Fibroblast of lung (primary cell): Measurements from ENCODE around the gene GNB1L. TPM values are rescaled to one million over a fixed set of nuclear protein-coding genes. Genes with fewer than 3 reads are reported as not detected.

Source experiments
- DNase-seq, 2 donors: peaks; one replicate each; pipeline versions ENCODE4 v3.0.0 to v3.0.0-alpha.2; 2010; ENCODE audit warnings: low read depth in 2 of 2
- H2AFZ ChIP-seq: 2 replicates; pipeline ENCODE4 v1.5.1; 2012; ENCODE audit warnings: low read length, control low read depth, inconsistent platforms
- H3K27ac ChIP-seq: 2 replicates; pipeline ENCODE4 v1.5.1; 2011; ENCODE audit warnings: low read length, control low read depth; ENCODE audit not compliant: insufficient read depth
- H3K27me3 ChIP-seq: 2 replicates; pipeline ENCODE4 v1.5.1; 2011; ENCODE audit warnings: mild to moderate bottlenecking, low read length; ENCODE audit not compliant: control insufficient read depth, insufficient read depth
- H3K36me3 ChIP-seq: 2 replicates; pipeline ENCODE4 v1.5.1; 2011; ENCODE audit warnings: low read length; ENCODE audit not compliant: control insufficient read depth, insufficient read depth
- H3K4me1 ChIP-seq: 2 replicates; pipeline ENCODE4 v1.5.1; 2011; ENCODE audit warnings: low read length; ENCODE audit not compliant: control insufficient read depth, insufficient read depth; ENCODE audit errors: extremely low read depth
- H3K4me2 ChIP-seq: 2 replicates; pipeline ENCODE4 v1.5.1; 2011; ENCODE audit warnings: low read length, control low read depth; ENCODE audit not compliant: insufficient read depth; ENCODE audit errors: extremely low read depth
- H3K4me3 ChIP-seq, 4 experiments: fragments of 200-600 bp in 1 of 4; sonication (generic) in 1 of 4; replicated peaks in 1 of 4; 2 replicates each; pipeline ENCODE4 v1.5.1; 2011 to 2016; ENCODE audit warnings: low read length in 4 of 4, low read depth in 3 of 4, mild to moderate bottlenecking in 3 of 4, control low read depth in 2 of 4, inconsistent platforms in 1 of 4, mixed read lengths in 1 of 4; ENCODE audit not compliant: insufficient read depth in 1 of 4; ENCODE audit errors: control extremely low read depth in 1 of 4
- H3K79me2 ChIP-seq: 2 replicates; pipeline ENCODE4 v1.5.1; 2012; ENCODE audit warnings: mild to moderate bottlenecking, low read length, inconsistent platforms; ENCODE audit not compliant: control insufficient read depth, insufficient read depth
- H3K9ac ChIP-seq: 2 replicates; pipeline ENCODE4 v1.5.1; 2011; ENCODE audit warnings: mild to moderate bottlenecking, low read length, control low read depth; ENCODE audit not compliant: insufficient read depth
- H3K9me3 ChIP-seq: 2 replicates; pipeline ENCODE4 v1.5.1; 2012; ENCODE audit warnings: low read depth, low read length; ENCODE audit not compliant: control insufficient read depth, insufficient read depth
- H4K20me1 ChIP-seq: 2 replicates; pipeline ENCODE4 v1.5.1; 2011; ENCODE audit warnings: low read length; ENCODE audit not compliant: control insufficient read depth, insufficient read depth; ENCODE audit errors: extremely low read depth
- EZH2 ChIP-seq: IDR thresholded peaks from 2 replicates; pipeline ENCODE4 v1.5.1; 2012; ENCODE audit warnings: low read length, control low read depth, mild to moderate bottlenecking; ENCODE audit errors: missing control alignments
- polyA plus RNA-seq, 2 donors: library from polyadenylated mRNA; depleted of rRNA in 1 of 2; stranded (reverse) in 1 of 2; unstranded in 1 of 2; fragments of >200 nt; gene quantifications; 2 replicates each; pipeline ENCODE4 v1.2.1, GENCODE V29; 2011 to 2012; ENCODE audit warnings: missing spikeins in 1 of 2
- total RNA-seq: library from RNA; depleted of rRNA; stranded (reverse); fragments of >200 nt; gene quantifications from 2 replicates; pipeline ENCODE4 v1.2.1, GENCODE V29; 2014
- TF ChIP-seq, protein P1 (sequence below), 2 donors: IDR thresholded peaks in 1 of 2; conservative IDR thresholded peaks in 1 of 2; 1 replicate in 1 of 2; 2 replicates in 1 of 2; pipeline ENCODE4 v1.5.1; 2011 to 2012; ENCODE audit warnings: low read length in 2 of 2, control low read depth in 1 of 2, inconsistent platforms in 1 of 2, low read depth in 1 of 2, mild to moderate bottlenecking in 1 of 2

The GNB1L gene
- total and polyA plus RNA-seq, 2 donors (not counting 1 experiment from before 2014, with no cell fraction given), result 1.4 to 7.8 TPM

DNA sequence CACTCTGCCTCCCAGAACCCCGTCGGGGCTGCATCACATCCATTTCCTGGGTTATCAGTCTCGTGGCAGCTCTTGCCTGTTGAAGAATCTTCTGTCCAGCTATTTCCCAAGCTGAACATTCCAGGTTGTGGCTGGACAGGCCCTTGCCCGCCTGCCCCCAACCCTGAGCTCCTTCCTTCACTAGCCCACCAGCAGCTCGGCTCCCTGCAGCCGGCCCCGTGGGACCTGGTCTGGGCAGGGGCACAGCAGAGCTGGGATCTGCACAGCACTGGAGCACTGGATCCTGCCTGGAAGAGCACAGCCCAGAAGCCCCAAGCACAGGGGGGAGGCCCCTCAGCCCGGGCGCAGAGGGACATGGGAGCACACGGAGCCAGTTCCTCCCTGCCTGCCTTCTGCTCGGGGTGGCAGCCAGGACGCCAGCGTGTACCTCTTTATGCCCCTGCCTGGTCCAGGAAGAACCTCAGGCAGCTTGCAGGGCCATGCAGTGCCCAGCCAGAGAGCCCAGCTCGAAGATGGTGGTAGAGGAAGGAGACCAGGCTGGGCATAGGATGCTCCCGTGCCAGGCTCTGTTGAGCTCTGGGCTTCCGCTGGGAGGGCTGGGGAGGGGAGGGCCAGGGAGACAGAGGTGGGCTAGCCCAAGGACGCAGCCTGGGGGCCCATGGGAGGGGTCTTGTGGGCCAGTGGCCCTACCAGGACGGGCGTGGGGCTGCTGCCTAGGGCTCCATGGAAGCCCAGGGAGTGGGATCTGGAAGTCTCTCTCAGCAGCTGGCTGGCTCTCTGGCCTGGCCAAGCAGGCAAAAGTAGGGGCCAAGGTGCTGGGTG is 16.6 kb upstream of the GNB1L start:
- H3K4me2 ChIP-seq, result no peak overlapping the region
- H3K4me1 ChIP-seq, result peaks cover 3% of the 10 kb centered on the region
- H3K79me2 ChIP-seq, result no peaks in the 10 kb centered on the region
- TF ChIP-seq EZH2, result no peak
- TF ChIP-seq, protein P1, sequence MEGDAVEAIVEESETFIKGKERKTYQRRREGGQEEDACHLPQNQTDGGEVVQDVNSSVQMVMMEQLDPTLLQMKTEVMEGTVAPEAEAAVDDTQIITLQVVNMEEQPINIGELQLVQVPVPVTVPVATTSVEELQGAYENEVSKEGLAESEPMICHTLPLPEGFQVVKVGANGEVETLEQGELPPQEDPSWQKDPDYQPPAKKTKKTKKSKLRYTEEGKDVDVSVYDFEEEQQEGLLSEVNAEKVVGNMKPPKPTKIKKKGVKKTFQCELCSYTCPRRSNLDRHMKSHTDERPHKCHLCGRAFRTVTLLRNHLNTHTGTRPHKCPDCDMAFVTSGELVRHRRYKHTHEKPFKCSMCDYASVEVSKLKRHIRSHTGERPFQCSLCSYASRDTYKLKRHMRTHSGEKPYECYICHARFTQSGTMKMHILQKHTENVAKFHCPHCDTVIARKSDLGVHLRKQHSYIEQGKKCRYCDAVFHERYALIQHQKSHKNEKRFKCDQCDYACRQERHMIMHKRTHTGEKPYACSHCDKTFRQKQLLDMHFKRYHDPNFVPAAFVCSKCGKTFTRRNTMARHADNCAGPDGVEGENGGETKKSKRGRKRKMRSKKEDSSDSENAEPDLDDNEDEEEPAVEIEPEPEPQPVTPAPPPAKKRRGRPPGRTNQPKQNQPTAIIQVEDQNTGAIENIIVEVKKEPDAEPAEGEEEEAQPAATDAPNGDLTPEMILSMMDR (conservative IDR thresholded peaks at IDR 0.05 in 1 of 2, IDR thresholded peaks at IDR 0.05 in 1 of 2; ENCODE audit: low read depth in 1 of 2, low read length in 2 of 2), result no peak
- H3K9me3 ChIP-seq, result no peaks in the 10 kb centered on the region
- H3K9ac ChIP-seq, result no peak overlapping the region
- no peak overlapping the region for H3K27ac ChIP-seq
- no peak overlapping the region for H3K4me3 ChIP-seq
- no peak for DNase-seq
- no peaks in the 10 kb centered on the region for H4K20me1 ChIP-seq
- no peaks in the 10 kb centered on the region for H3K27me3 ChIP-seq
- no peak overlapping the region for H2AFZ ChIP-seq
- peaks cover 3% of the 10 kb centered on the region for H3K36me3 ChIP-seq

DNA sequence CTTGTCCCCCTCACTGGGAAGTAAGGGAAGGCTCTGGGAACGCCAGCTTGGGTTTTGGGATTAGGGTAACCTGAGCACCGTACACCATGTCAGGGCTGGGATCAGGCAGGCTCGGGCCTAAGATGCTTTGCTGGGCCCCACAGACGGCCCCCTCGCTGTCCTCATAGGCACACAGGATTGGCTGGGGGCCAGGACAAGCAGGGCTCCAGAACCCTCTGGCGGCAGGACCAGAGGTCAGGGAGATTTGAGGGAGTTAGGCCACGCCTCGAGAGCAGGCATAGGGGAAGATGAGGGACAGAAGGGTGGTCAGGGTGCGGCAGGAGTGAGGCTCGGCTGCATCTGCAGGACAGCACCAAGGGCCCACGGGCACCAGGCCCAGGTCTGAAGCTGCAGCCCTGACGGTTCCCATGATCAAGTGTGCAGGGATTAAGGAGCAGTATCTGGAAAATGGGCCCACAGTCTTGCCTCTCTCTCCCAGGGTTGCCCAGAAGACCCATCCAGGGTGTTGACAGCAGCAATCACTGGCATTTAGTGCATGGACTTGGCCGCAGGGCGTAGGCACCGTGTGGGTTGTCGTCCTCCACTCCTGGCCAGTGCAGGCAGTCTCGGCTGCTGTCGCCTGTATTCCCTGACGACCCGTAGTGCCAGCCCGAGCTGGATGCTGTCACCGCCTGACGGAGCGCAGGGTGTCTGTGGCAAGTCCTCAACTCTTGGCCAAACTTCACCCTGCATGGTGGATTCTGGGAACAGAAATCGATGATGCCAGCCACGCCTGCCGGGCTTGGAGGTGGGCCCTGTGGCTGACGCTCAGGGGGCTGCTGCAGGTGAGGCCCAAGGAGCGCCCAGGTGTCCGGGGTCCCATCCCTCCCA is 15.7 kb upstream of the GNB1L start:
- no peak for TF ChIP-seq EZH2
- TF ChIP-seq, protein P1 (conservative IDR thresholded peaks at IDR 0.05 in 1 of 2, IDR thresholded peaks at IDR 0.05 in 1 of 2; ENCODE audit: low read depth in 1 of 2, low read length in 2 of 2), result no peak
- Histone ChIP-seq H4K20me1 (no peaks in the 10 kb centered on the region), H3K4me3 (no peak overlapping the region), H3K27ac (no peak overlapping the region), H3K79me2 (no peaks in the 10 kb centered on the region), H3K4me2 (no peak overlapping the region), H3K27me3 (no peaks in the 10 kb centered on the region), H3K9me3 (no peaks in the 10 kb centered on the region), H3K4me1 (peaks cover 3% of the 10 kb centered on the region), H2AFZ (no peak overlapping the region), H3K9ac (no peak overlapping the region), H3K36me3 (peaks cover 3% of the 10 kb centered on the region)
- DNase-seq, result no peak

DNA sequence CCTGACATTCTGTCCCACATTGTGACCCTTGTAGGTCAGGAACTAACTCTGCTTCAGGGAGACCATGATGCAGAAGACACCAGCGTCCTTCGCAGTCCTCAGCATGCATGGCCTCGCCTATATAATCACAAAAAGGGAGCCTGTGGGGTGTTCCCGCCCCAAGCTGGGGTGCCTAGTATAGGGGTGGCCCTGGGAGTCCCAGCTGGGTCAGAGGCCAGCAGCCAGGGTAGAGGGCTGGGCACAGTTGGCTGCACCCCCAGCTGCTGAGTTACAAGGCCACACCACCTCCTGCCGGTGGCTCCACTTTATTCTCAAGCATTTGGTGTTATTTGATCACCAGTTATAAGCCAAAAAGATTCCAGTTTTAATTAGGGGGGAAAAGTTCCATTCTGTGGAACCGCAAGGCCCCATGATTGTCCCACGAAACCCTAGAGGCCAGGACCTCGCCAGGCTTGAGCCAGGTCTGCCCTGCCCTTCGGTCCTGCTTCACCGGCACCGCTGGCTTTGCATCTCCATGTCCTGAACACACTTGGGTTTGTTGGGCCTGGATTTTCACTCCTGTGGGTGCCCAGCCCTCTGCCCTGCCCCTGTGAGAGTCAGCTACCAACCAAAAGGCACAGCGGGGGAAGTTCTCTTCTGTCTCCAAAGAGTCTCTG is 15.0 kb upstream of the GNB1L start:
- H3K4me3 ChIP-seq, result no peak overlapping the region
- no peak overlapping the region for H3K4me2 ChIP-seq
- no peaks in the 10 kb centered on the region for H3K79me2 ChIP-seq
- H2AFZ ChIP-seq, result no peak overlapping the region
- no peak for TF ChIP-seq EZH2
- TF ChIP-seq, protein P1 (conservative IDR thresholded peaks at IDR 0.05 in 1 of 2, IDR thresholded peaks at IDR 0.05 in 1 of 2; ENCODE audit: low read depth in 1 of 2, low read length in 2 of 2), result no peak
- H3K36me3 ChIP-seq, result peaks cover 3% of the 10 kb centered on the region
- no peaks in the 10 kb centered on the region for H3K27me3 ChIP-seq
- H4K20me1 ChIP-seq, result no peaks in the 10 kb centered on the region
- no peak for DNase-seq
- no peaks in the 10 kb centered on the region for H3K9me3 ChIP-seq
- H3K9ac ChIP-seq, result no peak overlapping the region
- no peak overlapping the region for H3K27ac ChIP-seq
- no peaks in the 10 kb centered on the region for H3K4me1 ChIP-seq
